ENCODE results near the gene DAAM1. TPM values are rescaled to one million over a fixed set of nuclear protein-coding genes. Genes with fewer than 3 reads are reported as not detected.
A peak's percentile ranks its signal among the peaks of the same experiment; 100 is the strongest.

The DAAM1 gene
- 5.9 and 9.8 TPM in 2 replicates for polyA plus RNA-seq (2011; rRNA removed)
- 16.8 and 19.6 TPM in 2 replicates for polyA minus RNA-seq (2011; rRNA and poly(A)+ RNA removed)

- TF ChIP-seq CTCF (IDR thresholded peaks at IDR 0.05; ENCODE audit: low read depth, low read length) = no peak
- Histone ChIP-seq H3K4me3 (ENCODE audit: low read depth, low read length) (peak within 1 kb of the TSS; percentile 95), H3K27me3 (ENCODE audit: control insufficient read depth, insufficient read depth, low read length) (peaks cover 30% of the 10 kb centered on the region), H3K9me3 (ENCODE audit: control insufficient read depth, insufficient read depth, low read length) (no peaks in the 10 kb centered on the region; the same call in 1 of the 2 replicates), H3K27ac (ENCODE audit: low read depth, low read length) (peak within 1 kb of the TSS; percentile 84)
- DNase-seq (ENCODE audit: low read depth, low spot score) = peak; percentile 95
- ChIA-PET CTCF (interaction anchor here (1.2 to 2.1 kb wide), 3 partner anchors 118 to 255 kb away, joined by 3 to 5 read pairs (median 3); no protein-coding TSS in a partner anchor), POLR2A (interaction anchor here (0.6 to 2.2 kb wide), 8 partner anchors 25 to 296 kb away, joined by 3 to 7 read pairs (median 3); partner anchors contain the start of genes JKAMP and L3HYPDH)
These were observed at the start of gene DAAM1 for GRCh38 chr14:59188461-59189090. TSS of gene DAAM1 (plus strand) at chr14:59188667. CDS start at chr14:59263478, 74,811 bp downstream.

GRCh38 chr14:59139324-59139723 is 49.1 kb upstream of the DAAM1 start:
- no peak for TF ChIP-seq CTCF (IDR thresholded peaks at IDR 0.05; ENCODE audit: low read depth, low read length)
- Histone ChIP-seq H3K27me3 (ENCODE audit: control insufficient read depth, insufficient read depth, low read length) (peaks cover 10% of the 10 kb centered on the region), H3K4me3 (ENCODE audit: low read depth, low read length) (no peak overlapping the region), H3K27ac (ENCODE audit: low read depth, low read length) (no peak overlapping the region), H3K9me3 (ENCODE audit: control insufficient read depth, insufficient read depth, low read length) (no peaks in the 10 kb centered on the region)
- no peak for DNase-seq (ENCODE audit: low read depth, low spot score)
- ChIA-PET POLR2A (no interaction called here), CTCF (no interaction called here)

GRCh38 chr14:59140106-59140843 is 48.2 kb upstream of the DAAM1 start:
- H3K4me3 ChIP-seq (ENCODE audit: low read depth, low read length) = no peak overlapping the region
- no peak overlapping the region for H3K27ac ChIP-seq (ENCODE audit: low read depth, low read length)
- POLR2A ChIA-PET = no interaction called here
- no peaks in the 10 kb centered on the region for H3K9me3 ChIP-seq (ENCODE audit: control insufficient read depth, insufficient read depth, low read length)
- CTCF ChIA-PET = no interaction called here
- H3K27me3 ChIP-seq (ENCODE audit: control insufficient read depth, insufficient read depth, low read length) = peaks cover 8% of the 10 kb centered on the region
- TF ChIP-seq CTCF (IDR thresholded peaks at IDR 0.05; ENCODE audit: low read depth, low read length) = no peak
- DNase-seq (ENCODE audit: low read depth, low spot score) = no peak

GRCh38 chr14:59146484-59146883 is 42.0 kb upstream of the DAAM1 start:
- no peaks in the 10 kb centered on the region for H3K9me3 ChIP-seq (ENCODE audit: control insufficient read depth, insufficient read depth, low read length)
- DNase-seq (ENCODE audit: low read depth, low spot score) = no peak
- H3K27ac ChIP-seq (ENCODE audit: low read depth, low read length) = no peak overlapping the region
- peaks cover 2% of the 10 kb centered on the region for H3K27me3 ChIP-seq (ENCODE audit: control insufficient read depth, insufficient read depth, low read length)
- CTCF ChIA-PET = interaction anchor here (0.5 kb wide), 1 partner anchor 218 kb away, joined by 3 read pairs; no protein-coding TSS in a partner anchor
- no peak for TF ChIP-seq CTCF (IDR thresholded peaks at IDR 0.05; ENCODE audit: low read depth, low read length)
- no peak overlapping the region for H3K4me3 ChIP-seq (ENCODE audit: low read depth, low read length)
- POLR2A ChIA-PET = no interaction called here

- Histone ChIP-seq H3K27ac (ENCODE audit: low read depth, low read length) (no peak overlapping the region), H3K9me3 (ENCODE audit: control insufficient read depth, insufficient read depth, low read length) (no peaks in the 10 kb centered on the region), H3K4me3 (ENCODE audit: low read depth, low read length) (no peak overlapping the region), H3K27me3 (ENCODE audit: control insufficient read depth, insufficient read depth, low read length) (peaks cover 2% of the 10 kb centered on the region)
- no peak for DNase-seq (ENCODE audit: low read depth, low spot score)
- CTCF ChIA-PET = interaction anchor here (0.5 kb wide), 1 partner anchor 217 kb away, joined by 3 read pairs; no protein-coding TSS in a partner anchor
- POLR2A ChIA-PET = no interaction called here
- no peak for TF ChIP-seq CTCF (IDR thresholded peaks at IDR 0.05; ENCODE audit: low read depth, low read length)
These were observed 41.5 kb upstream of the DAAM1 start for GRCh38 chr14:59147007-59147406.

Data from AG04450 (cell line).